Measurements from ENCODE around the gene FANCE. TPM values are rescaled to one million over a fixed set of nuclear protein-coding genes. Genes with fewer than 3 reads are reported as not detected.

Gene FANCE
- total RNA-seq, 1 experiment from 2014 or later: 16.1 TPM

DNA sequence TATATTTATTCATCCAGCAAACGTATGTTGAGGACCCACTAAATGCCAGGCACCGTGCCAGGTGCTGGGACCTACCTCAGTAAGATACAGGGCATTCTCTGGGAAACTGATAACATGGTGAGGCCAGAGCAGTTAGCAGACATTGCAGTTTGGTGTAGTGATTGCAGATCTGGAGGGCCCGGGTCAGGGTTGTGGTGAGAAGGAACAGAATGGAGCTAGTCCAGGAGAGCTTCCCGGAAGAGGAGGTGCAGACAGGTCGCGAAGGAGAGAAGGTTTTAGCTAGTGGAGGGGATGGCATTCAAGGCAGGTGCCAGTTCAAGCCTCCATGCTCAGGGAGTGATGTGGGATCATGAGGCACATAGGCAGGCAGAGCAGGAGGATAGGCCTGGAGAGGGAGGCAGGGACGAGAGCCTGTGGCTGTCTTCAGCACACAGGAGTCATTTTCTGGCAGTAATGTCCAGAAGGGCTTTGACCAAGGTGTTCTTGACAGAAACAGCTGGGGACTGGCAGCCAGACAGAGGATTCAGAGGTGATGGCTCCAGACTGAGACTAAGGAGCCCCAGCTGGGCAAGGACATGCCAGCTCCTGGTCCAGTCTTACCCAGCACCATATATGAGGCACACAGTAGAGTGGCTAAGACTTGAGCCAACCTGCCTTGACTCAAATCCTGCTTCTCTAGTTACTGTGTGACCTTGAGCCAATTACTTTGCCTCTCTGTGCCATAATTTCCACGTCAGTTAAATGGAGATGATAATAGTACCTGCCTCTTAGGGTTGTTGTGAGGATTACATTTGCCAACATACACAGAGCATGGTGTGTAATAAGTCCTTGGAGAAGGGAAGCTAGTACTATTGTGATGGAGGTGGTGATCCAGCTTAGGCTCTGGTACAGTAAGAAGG is 48.3 kb upstream of the FANCE start:
- POLR2A ChIA-PET: no interaction called here
- H4K20me1 ChIP-seq (ENCODE audit: insufficient read depth): no peaks in the 10 kb centered on the region

More for the DNA sequence above, 48.3 kb upstream of the FANCE start:
- Histone ChIP-seq H3K9me3 (ENCODE audit: control insufficient read depth in 1 of 2, insufficient read depth in 1 of 2, low read depth in 1 of 2, low read length in 2 of 2) (no peaks in the 10 kb centered on the region), H3K9me2 (ENCODE audit: insufficient read depth) (no peaks in the 10 kb centered on the region), H3K36me3 (ENCODE audit: control insufficient read depth in 1 of 2, insufficient read depth in 2 of 2, low read length in 2 of 2) (no peaks in the 10 kb centered on the region), H3K79me2 (ENCODE audit: insufficient read depth, low read length) (peaks cover 21% of the 10 kb centered on the region), H3K9ac (ENCODE audit: low read length) (no peak overlapping the region), H3K4me2 (ENCODE audit: low read length) (no peak overlapping the region), H3K4me3 (replicated peaks in 1 of 2; ENCODE audit: low read depth in 1 of 2, low read length in 2 of 2) (no peak overlapping the region), H3K27ac (ENCODE audit: low read depth, low read length) (no peak overlapping the region), H3K27me3 (ENCODE audit: insufficient read depth, low read length) (no peaks in the 10 kb centered on the region), H3K4me1 (ENCODE audit: control insufficient read depth in 1 of 2, insufficient read depth in 2 of 2, low read length in 2 of 2) (peaks cover 30 to 52% of the 10 kb centered on the region in 2 experiments), H2AFZ (ENCODE audit: low read depth, low read length, poor library complexity, severe bottlenecking) (no peak overlapping the region)
- ATAC-seq (no peak), DNase-seq (ENCODE audit: low read depth, low spot score) (no peak)
- BruUV-seq (replicated peaks): no TSS peak
- RAD21 ChIA-PET (ENCODE audit: low non-redundant PET in 1 of 2, low total read pairs in 2 of 2, uncharacterized antibody in 2 of 2, unreplicated experiment in 2 of 2): no interaction called here
- intact Hi-C loops (cut with micrococcal nuclease): loop anchor here (5.0 kb wide), 1 partner anchor 61 kb away; the partner anchor contains the start of gene PPARD
- TF ChIP-seq POLR2AphosphoS5 (IDR thresholded peaks at IDR 0.05; ENCODE audit: low read depth, low read length): no peak
- no peak for TF ChIP-seq SP1 (IDR thresholded peaks at IDR 0.05; ENCODE audit: low read depth)
- TF ChIP-seq, protein P1, sequence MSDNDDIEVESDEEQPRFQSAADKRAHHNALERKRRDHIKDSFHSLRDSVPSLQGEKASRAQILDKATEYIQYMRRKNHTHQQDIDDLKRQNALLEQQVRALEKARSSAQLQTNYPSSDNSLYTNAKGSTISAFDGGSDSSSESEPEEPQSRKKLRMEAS (IDR thresholded peaks at IDR 0.05): no peak
- no peak for TF ChIP-seq POLR2A (IDR thresholded peaks at IDR 0.05; ENCODE audit: borderline replicate concordance, extremely low read depth, insufficient read depth, insufficient read length)
- no peak for TF ChIP-seq ELF1 (IDR thresholded peaks at IDR 0.05; ENCODE audit: borderline replicate concordance, low read depth)
- TF ChIP-seq, protein P2, sequence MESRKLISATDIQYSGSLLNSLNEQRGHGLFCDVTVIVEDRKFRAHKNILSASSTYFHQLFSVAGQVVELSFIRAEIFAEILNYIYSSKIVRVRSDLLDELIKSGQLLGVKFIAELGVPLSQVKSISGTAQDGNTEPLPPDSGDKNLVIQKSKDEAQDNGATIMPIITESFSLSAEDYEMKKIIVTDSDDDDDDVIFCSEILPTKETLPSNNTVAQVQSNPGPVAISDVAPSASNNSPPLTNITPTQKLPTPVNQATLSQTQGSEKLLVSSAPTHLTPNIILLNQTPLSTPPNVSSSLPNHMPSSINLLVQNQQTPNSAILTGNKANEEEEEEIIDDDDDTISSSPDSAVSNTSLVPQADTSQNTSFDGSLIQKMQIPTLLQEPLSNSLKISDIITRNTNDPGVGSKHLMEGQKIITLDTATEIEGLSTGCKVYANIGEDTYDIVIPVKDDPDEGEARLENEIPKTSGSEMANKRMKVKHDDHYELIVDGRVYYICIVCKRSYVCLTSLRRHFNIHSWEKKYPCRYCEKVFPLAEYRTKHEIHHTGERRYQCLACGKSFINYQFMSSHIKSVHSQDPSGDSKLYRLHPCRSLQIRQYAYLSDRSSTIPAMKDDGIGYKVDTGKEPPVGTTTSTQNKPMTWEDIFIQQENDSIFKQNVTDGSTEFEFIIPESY (IDR thresholded peaks at IDR 0.05; ENCODE audit: extremely low read depth, insufficient replicate concordance, low read length): no peak
- no peak for TF ChIP-seq YY1 (IDR thresholded peaks at IDR 0.05; ENCODE audit: extremely low read depth, insufficient replicate concordance, low read depth, low read length)
- TF ChIP-seq, protein P3, sequence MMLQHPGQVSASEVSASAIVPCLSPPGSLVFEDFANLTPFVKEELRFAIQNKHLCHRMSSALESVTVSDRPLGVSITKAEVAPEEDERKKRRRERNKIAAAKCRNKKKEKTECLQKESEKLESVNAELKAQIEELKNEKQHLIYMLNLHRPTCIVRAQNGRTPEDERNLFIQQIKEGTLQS (IDR thresholded peaks at IDR 0.05): no peak
- no peak for TF ChIP-seq TCF7L2 (IDR thresholded peaks at IDR 0.05; ENCODE audit: borderline replicate concordance, extremely low read depth, insufficient read depth, insufficient read length)
- no peak for TF ChIP-seq FOSL1 (IDR thresholded peaks at IDR 0.05; ENCODE audit: low read depth)
- no peak for TF ChIP-seq SIN3A (IDR thresholded peaks at IDR 0.05; ENCODE audit: low read depth)
- TF ChIP-seq EZH2phosphoT487 (IDR thresholded peaks at IDR 0.05; ENCODE audit: borderline replicate concordance): no peak
- no peak for TF ChIP-seq SRF (IDR thresholded peaks at IDR 0.05; ENCODE audit: low read depth)
- TF ChIP-seq, protein P4, sequence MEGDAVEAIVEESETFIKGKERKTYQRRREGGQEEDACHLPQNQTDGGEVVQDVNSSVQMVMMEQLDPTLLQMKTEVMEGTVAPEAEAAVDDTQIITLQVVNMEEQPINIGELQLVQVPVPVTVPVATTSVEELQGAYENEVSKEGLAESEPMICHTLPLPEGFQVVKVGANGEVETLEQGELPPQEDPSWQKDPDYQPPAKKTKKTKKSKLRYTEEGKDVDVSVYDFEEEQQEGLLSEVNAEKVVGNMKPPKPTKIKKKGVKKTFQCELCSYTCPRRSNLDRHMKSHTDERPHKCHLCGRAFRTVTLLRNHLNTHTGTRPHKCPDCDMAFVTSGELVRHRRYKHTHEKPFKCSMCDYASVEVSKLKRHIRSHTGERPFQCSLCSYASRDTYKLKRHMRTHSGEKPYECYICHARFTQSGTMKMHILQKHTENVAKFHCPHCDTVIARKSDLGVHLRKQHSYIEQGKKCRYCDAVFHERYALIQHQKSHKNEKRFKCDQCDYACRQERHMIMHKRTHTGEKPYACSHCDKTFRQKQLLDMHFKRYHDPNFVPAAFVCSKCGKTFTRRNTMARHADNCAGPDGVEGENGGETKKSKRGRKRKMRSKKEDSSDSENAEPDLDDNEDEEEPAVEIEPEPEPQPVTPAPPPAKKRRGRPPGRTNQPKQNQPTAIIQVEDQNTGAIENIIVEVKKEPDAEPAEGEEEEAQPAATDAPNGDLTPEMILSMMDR (IDR thresholded peaks at IDR 0.05 in 2 of 3, conservative IDR thresholded peaks at IDR 0.05 in 1 of 3; ENCODE audit: borderline replicate concordance in 1 of 3, insufficient read depth in 1 of 3, low read depth in 2 of 3, low read length in 2 of 3): no peak
- TF ChIP-seq, protein P5, sequence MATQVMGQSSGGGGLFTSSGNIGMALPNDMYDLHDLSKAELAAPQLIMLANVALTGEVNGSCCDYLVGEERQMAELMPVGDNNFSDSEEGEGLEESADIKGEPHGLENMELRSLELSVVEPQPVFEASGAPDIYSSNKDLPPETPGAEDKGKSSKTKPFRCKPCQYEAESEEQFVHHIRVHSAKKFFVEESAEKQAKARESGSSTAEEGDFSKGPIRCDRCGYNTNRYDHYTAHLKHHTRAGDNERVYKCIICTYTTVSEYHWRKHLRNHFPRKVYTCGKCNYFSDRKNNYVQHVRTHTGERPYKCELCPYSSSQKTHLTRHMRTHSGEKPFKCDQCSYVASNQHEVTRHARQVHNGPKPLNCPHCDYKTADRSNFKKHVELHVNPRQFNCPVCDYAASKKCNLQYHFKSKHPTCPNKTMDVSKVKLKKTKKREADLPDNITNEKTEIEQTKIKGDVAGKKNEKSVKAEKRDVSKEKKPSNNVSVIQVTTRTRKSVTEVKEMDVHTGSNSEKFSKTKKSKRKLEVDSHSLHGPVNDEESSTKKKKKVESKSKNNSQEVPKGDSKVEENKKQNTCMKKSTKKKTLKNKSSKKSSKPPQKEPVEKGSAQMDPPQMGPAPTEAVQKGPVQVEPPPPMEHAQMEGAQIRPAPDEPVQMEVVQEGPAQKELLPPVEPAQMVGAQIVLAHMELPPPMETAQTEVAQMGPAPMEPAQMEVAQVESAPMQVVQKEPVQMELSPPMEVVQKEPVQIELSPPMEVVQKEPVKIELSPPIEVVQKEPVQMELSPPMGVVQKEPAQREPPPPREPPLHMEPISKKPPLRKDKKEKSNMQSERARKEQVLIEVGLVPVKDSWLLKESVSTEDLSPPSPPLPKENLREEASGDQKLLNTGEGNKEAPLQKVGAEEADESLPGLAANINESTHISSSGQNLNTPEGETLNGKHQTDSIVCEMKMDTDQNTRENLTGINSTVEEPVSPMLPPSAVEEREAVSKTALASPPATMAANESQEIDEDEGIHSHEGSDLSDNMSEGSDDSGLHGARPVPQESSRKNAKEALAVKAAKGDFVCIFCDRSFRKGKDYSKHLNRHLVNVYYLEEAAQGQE (IDR thresholded peaks at IDR 0.05; ENCODE audit: low read depth): no peak
- CTCF ChIA-PET: interaction anchor here (1.3 kb wide), 1 partner anchor 62 kb away, joined by 4 read pairs; the partner anchor contains the start of gene PPARD

Measured in HCT116 (cell line).